DND-41 (cell line): Measurements from ENCODE around the gene PCARE.

Experiments used
- ATAC-seq: fragments of 200-7000 bp; cut with Tn5 transposase; 3 replicates; pipeline ENCODE4 v1.9.1; 2021; ENCODE audit warnings: low read depth; ENCODE audit not compliant: insufficient read depth
- DNase-seq: peaks from one replicate; pipeline ENCODE4 v3.0.0-alpha.2; 2020
- H2AFZ ChIP-seq: 2 replicates; pipeline ENCODE4 v1.6.0; 2012; ENCODE audit warnings: low read depth, low read length
- H3K27ac ChIP-seq: 2 replicates; pipeline ENCODE4 v1.5.1; 2012; ENCODE audit warnings: low read length, inconsistent platforms
- H3K27me3 ChIP-seq: fragments of 200-600 bp; sonication (generic); 2 replicates; pipeline ENCODE4 v1.6.0; 2012; ENCODE audit warnings: low read length, mild to moderate bottlenecking, inconsistent platforms; ENCODE audit not compliant: insufficient read depth, poor library complexity
- H3K36me3 ChIP-seq: 2 replicates; pipeline ENCODE4 v1.5.1; 2012; ENCODE audit warnings: low read length, inconsistent platforms; ENCODE audit not compliant: insufficient read depth
- H3K4me1 ChIP-seq: 2 replicates; pipeline ENCODE4 v1.5.1; 2012; ENCODE audit warnings: mild to moderate bottlenecking, low read length; ENCODE audit not compliant: insufficient read depth
- H3K4me2 ChIP-seq: 2 replicates; pipeline ENCODE4 v1.6.0; 2012; ENCODE audit warnings: mild to moderate bottlenecking, moderate library complexity, low read length, inconsistent platforms; ENCODE audit not compliant: insufficient read depth
- H3K4me3 ChIP-seq, 2 experiments: fragments of 200-600 bp in 1 of 2; shearing (Covaris generic) in 1 of 2; 2 replicates each; pipeline ENCODE4 v1.5.1; 2012 to 2016; ENCODE audit warnings: inconsistent platforms in 2 of 2, low read length in 2 of 2, mild to moderate bottlenecking in 2 of 2, low read depth in 1 of 2, moderate library complexity in 1 of 2
- H3K79me2 ChIP-seq: 2 replicates; pipeline ENCODE4 v1.6.0; 2012; ENCODE audit warnings: low read length, inconsistent platforms; ENCODE audit not compliant: insufficient read depth
- H3K9ac ChIP-seq: 2 replicates; pipeline ENCODE4 v1.6.0; 2012; ENCODE audit warnings: low read depth, mild to moderate bottlenecking, inconsistent platforms, low read length, moderate library complexity
- H3K9me3 ChIP-seq: 2 replicates; pipeline ENCODE4 v1.5.1; 2012; ENCODE audit warnings: low read length, moderate library complexity, mild to moderate bottlenecking, inconsistent platforms; ENCODE audit not compliant: insufficient read depth, severe bottlenecking
- H4K20me1 ChIP-seq: 2 replicates; pipeline ENCODE4 v1.6.0; 2012; ENCODE audit warnings: low read length; ENCODE audit not compliant: insufficient read depth
- EZH2 ChIP-seq: IDR thresholded peaks from 3 replicates; pipeline ENCODE4 v1.6.1; 2012; ENCODE audit warnings: borderline replicate concordance, low read depth, mild to moderate bottlenecking, moderate library complexity, low read length, inconsistent platforms; ENCODE audit not compliant: severe bottlenecking
- TF ChIP-seq, protein P1 (sequence below): IDR thresholded peaks from 2 replicates; pipeline ENCODE4 v1.5.1; 2012; ENCODE audit warnings: borderline replicate concordance, low read length, moderate library complexity, mild to moderate bottlenecking; ENCODE audit not compliant: poor library complexity, severe bottlenecking; ENCODE audit errors: extremely low read depth

PCARE gene

DNA sequence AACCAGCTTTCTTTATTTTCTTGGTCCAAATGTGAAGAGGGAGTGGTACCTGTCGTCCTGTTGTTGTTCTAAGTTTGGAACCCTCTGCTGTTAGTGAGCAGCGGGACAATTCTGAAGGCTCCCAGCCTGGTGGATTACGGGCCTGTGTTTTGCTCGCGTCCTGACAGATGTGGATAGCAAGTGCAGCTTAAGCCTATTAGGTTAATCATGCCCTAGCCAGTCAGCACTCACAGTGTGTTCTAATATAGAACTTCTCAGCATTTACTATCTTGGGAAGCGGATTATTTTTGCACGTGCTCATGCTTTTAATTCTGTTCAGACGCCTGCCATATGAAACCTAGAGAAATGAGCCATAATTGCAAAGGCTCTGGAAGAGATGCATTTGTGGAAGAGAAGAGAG, at the start of gene PCARE:
PCARE (minus strand) TSS at position 113 of the 400 bp plus-strand sequence. CDS start 262 bp downstream, outside the sequence.
- Histone ChIP-seq H3K4me1 (no peaks in the 10 kb centered on the region), H3K9ac (no peak within 1 kb of the TSS), H3K9me3 (peaks cover 4% of the 10 kb centered on the region), H3K4me3 (no peak within 1 kb of the TSS), H3K79me2 (no peaks in the 10 kb centered on the region), H3K27ac (no peak within 1 kb of the TSS), H3K36me3 (no peaks in the 10 kb centered on the region), H2AFZ (no peak within 1 kb of the TSS), H4K20me1 (no peaks in the 10 kb centered on the region), H3K4me2 (no peak within 1 kb of the TSS), H3K27me3 (peaks cover 4% of the 10 kb centered on the region)
- DNase-seq (no peak), ATAC-seq (no peak)
- TF ChIP-seq EZH2 = no peak
- TF ChIP-seq, protein P1, sequence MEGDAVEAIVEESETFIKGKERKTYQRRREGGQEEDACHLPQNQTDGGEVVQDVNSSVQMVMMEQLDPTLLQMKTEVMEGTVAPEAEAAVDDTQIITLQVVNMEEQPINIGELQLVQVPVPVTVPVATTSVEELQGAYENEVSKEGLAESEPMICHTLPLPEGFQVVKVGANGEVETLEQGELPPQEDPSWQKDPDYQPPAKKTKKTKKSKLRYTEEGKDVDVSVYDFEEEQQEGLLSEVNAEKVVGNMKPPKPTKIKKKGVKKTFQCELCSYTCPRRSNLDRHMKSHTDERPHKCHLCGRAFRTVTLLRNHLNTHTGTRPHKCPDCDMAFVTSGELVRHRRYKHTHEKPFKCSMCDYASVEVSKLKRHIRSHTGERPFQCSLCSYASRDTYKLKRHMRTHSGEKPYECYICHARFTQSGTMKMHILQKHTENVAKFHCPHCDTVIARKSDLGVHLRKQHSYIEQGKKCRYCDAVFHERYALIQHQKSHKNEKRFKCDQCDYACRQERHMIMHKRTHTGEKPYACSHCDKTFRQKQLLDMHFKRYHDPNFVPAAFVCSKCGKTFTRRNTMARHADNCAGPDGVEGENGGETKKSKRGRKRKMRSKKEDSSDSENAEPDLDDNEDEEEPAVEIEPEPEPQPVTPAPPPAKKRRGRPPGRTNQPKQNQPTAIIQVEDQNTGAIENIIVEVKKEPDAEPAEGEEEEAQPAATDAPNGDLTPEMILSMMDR = no peak

DNA sequence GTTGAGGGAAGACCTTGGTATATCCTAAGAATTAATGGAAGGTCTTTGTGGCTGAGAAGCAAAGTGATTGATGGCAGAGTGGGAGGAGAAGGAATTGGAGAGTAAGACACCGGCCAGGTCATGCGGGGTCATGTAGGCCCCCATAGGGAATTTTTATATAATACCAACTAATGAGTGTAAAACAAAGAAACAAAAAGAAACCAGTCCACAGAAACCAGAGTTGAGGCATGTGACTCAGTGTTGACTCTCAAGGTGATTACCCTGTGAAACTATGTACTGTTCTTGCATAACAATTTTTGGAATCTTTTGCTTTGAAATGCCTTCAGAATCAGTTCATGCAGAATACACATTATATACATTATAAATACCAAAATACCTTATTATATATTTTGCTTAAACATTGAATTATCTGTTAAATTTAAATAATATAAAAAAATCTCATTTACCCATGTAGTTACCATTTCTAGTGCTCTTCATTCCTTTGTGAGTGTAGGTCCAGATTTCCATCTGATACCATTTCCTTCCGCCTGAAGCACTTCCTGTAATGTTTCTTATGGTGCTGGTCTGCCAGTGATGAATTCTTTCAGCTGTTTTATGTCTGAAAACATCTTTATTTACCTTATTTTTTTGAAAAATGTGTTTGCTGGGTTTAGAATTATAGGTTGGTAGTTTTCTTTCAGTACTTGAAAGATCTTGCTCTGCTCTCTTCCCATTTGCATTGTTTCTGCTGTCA, 49.5 kb upstream of the PCARE start:
- TF ChIP-seq EZH2 = no peak
- TF ChIP-seq, protein P1 = no peak
- no peak for ATAC-seq
- no peaks in the 10 kb centered on the region for H3K79me2 ChIP-seq

DNA sequence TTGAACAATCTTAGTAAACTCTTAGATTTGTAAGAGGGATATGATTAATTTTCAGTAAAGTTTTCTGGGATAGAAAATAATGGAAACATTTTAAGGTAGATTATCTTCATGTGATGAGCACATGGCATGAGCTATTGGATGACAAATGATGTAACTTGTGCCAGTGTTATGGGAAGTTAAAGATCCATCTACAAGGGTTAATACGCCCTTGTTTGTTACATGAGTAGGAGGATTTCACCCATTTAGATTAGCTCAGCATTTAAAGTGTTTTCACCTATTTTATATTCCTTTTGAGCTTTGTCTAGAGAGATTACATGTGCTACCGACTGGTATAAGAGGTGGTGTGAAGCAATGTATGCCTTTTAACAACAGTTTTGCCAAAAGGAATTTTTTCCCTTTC, 46.5 kb upstream of the PCARE start:
- TF ChIP-seq, protein P1 = no peak
- no peak for TF ChIP-seq EZH2
- no peaks in the 10 kb centered on the region for H3K79me2 ChIP-seq
- no peaks in the 10 kb centered on the region for H3K9me3 ChIP-seq
- peaks cover 37% of the 10 kb centered on the region for H3K27me3 ChIP-seq
- no peaks in the 10 kb centered on the region for H3K36me3 ChIP-seq
- H3K4me1 ChIP-seq = peaks cover 11% of the 10 kb centered on the region
- H3K27ac ChIP-seq = no peak overlapping the region
- ATAC-seq (no peak), DNase-seq (no peak)
- no peaks in the 10 kb centered on the region for H4K20me1 ChIP-seq
- H3K9ac ChIP-seq = no peak overlapping the region
- H3K4me2 ChIP-seq = no peak overlapping the region
- H3K4me3 ChIP-seq = no peak overlapping the region
- no peak overlapping the region for H2AFZ ChIP-seq

More for the DNA sequence above, 49.5 kb upstream of the PCARE start:
- H3K9me3 ChIP-seq = no peaks in the 10 kb centered on the region
- peaks cover 13% of the 10 kb centered on the region for H3K27me3 ChIP-seq
- no peak for DNase-seq
- H4K20me1 ChIP-seq = no peaks in the 10 kb centered on the region
- no peaks in the 10 kb centered on the region for H3K4me1 ChIP-seq
- no peaks in the 10 kb centered on the region for H3K36me3 ChIP-seq
- no peak overlapping the region for H3K4me3 ChIP-seq
- H3K27ac ChIP-seq = no peak overlapping the region
- no peak overlapping the region for H2AFZ ChIP-seq
- H3K4me2 ChIP-seq = no peak overlapping the region
- H3K9ac ChIP-seq = no peak overlapping the region
